T47D (cell line): Measurements from ENCODE around the gene TSPAN8.
A peak's percentile ranks its signal among the peaks of the same experiment; 100 is the strongest.
"Not testable (repeated sequence)": the region's sequence is repeated elsewhere in the genome, so short reads cannot be mapped to it uniquely, and the experiment has no call there.

Source experiments
- DNase-seq, 2 experiments: peaks; one replicate each; pipeline versions ENCODE4 v3.0.0 to v3.0.0-alpha.2; 2011 to 2012; ENCODE audit warnings: low read depth in 1 of 2, low spot score in 1 of 2
- JUND ChIP-seq: IDR thresholded peaks from 2 replicates; pipeline ENCODE4 v1.6.1; 2012; ENCODE audit warnings: low read depth
- in situ Hi-C: cut with HindIII; loops from 2 replicates; pipeline ENCODE4 v1.10.0; 2016; ENCODE audit warnings: low sequenced_read_pairs, low pct_unique_long_range_greater_than_20kb

The TSPAN8 gene

GRCh38 chr12:71159878-71160277 is 2.1 kb upstream of the TSPAN8 start:
- in situ Hi-C loops: no loop called here
- TF ChIP-seq JUND: no peak
- no peak for DNase-seq

GRCh38 chr12:71159264-71159663 is 1.5 kb upstream of the TSPAN8 start:
- TF ChIP-seq JUND: no peak
- in situ Hi-C loops: no loop called here
- no peak for DNase-seq

- TF ChIP-seq JUND: no peak
- in situ Hi-C loops: no loop called here
Observed at GRCh38 chr12:71158361-71158882, 623 bp upstream of the TSPAN8 start.

DNA sequence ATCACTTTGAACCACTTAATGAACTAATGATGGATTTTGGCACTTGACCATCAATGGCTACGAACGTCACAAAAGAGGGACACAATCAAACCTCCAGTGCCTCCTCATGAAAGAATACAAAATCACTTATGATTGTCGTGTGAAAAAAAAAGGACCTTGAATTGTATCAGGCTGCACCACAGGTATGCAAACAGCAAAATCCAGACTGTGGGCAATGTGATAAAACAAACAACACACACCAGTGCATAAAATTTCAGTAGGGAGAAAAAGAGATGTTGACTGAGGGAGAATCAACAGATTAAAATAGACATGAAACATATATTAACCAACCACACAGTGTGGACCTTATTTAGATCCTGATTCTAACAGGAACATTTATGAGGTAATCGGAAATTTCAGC is 2.6 kb downstream of the TSPAN8 start:
- in situ Hi-C loops: no loop called here
- no peak for DNase-seq
- TF ChIP-seq JUND: no peak

More at GRCh38 chr12:71158361-71158882, 623 bp upstream of the TSPAN8 start:
- no peak for DNase-seq

DNA sequence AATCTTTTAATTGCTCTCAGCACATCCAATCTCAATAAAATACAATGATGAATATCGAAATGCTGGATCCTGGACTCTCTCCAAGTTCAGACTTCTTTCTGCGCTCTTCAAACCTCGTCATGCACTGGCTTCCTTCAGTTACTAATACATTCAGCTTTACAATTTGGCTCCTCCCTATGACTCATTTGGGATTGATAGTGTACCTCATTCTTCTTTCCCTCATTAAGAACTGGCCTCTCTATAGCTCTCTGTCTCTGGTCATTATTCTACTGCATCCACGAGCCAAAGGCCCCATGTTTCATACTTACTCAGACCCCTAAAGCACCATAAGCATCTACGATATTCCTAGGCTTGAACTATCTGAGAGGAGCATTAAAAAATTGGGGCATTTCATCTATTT is 4.9 kb downstream of the TSPAN8 start:
- no peak for TF ChIP-seq JUND
- in situ Hi-C loops: no loop called here
- no peak for DNase-seq

DNA sequence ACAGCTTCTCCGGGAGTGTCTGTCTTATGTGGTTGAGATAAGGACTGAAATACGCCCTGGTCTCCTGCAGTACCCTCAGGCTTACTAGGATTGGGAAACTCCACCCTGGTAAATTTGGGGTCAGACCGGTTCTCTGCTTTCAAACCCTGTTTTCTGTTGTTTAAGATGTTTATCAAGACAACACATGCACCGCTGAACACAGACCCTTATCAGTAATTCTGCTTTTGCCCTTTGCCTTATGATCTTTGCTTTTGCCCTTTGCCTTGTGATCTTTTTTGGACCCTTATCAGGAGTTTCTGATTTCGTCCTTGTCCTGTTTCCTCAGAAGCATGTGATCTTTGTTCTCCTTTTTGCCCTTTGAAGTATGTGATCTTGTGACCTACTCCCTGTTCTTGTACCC is 7.8 kb downstream of the TSPAN8 start:
- DNase-seq, in situ Hi-C loops: not testable (repeated sequence)

GRCh38 chr12:71144682-71145081 is 13.1 kb downstream of the TSPAN8 start:
- in situ Hi-C loops: no loop called here
- no peak for TF ChIP-seq JUND
- DNase-seq: no peak

- no peak for DNase-seq
- in situ Hi-C loops: no loop called here
- no peak for TF ChIP-seq JUND
Observed at GRCh38 chr12:71142956-71143355, 14.8 kb downstream of the TSPAN8 start.

DNA sequence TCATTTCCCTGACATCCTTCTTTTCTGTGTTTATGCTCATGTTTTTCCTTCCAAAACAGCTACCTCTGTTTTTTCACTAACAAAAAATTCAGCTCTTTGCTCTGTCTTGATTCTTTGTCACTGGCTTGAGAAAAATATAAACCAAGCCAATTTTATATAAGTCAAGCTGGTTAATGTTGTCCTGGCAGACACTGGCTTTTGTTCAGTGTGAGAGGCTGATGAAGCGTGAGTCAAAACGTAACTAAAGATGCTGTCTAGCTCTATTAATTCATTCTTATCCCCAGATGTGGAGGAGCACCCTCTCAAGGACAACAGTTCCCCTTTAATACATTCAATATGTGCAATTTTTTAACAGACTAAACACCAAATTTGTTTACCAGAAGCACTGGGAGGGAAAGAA is 15.8 kb downstream of the TSPAN8 start:
- in situ Hi-C loops: no loop called here
- no peak for TF ChIP-seq JUND

GRCh38 chr12:71141378-71141926 is 16.3 kb downstream of the TSPAN8 start:
- in situ Hi-C loops: no loop called here
- TF ChIP-seq JUND: no peak
- DNase-seq: no peak

More for the DNA sequence above, 15.8 kb downstream of the TSPAN8 start:
- DNase-seq: no peak

DNA sequence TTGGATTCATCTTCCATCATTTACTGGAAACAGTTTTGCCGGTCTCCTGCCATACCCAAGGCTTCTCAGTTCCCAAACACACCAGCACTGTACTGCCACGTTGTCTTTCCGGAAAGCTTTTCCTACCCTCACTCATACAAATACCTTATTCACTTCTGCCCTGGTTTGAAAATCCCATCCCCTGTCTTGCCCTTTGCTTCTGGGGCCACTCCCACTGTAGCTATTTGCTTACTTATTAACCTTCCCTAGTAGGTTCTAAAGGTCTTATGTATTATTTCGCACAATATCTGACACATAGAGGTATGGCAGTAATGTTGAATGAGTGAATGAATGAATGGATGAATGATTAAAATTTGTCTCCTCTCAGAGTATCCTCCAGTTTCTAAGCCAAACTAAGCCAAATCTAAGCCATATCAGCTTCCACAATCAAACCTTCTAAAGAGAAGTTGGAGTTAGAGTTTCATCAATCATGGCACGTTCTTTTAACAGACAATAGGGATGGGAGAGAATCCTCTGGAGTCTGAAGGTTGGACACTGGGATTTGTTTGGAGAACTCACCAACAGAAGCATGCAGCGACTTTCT is 18.6 kb downstream of the TSPAN8 start:
- in situ Hi-C loops: no loop called here
- DNase-seq: no peak
- no peak for TF ChIP-seq JUND

DNA sequence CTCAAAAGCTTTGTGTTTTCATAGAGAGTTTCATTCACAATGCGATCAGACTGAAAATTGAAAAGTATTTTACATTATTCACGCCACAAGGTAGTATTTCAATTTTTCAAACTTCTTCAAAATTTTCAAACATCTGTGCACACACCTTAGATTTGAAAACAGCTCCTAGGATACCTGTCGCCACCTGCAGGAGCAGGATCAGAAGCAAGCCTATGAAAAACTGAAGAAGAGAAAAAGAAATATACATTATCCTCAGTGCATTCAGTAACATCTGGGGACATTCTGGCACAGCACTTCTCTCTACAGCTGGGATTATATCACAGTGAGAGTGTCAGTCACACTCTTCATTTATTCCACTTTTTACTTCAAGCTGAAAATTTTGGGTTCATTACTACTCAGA is 19.8 kb downstream of the TSPAN8 start:
- no peak for TF ChIP-seq JUND
- in situ Hi-C loops: no loop called here
- peak in 1 of 2 experiments; percentile 15 for DNase-seq

GRCh38 chr12:71135812-71136176 is 22.0 kb downstream of the TSPAN8 start:
- no peak for DNase-seq
- no peak for TF ChIP-seq JUND
- in situ Hi-C loops: no loop called here
